VCaP (cell line): Measurements from ENCODE around the gene ZFP64.

Source experiments
- H3K27ac ChIP-seq: fragments of 450-650 bp; 2 replicates; pipeline ENCODE4 v1.5.1; 2017
- CTCF ChIP-seq: fragments of 450-650 bp; conservative IDR thresholded peaks from 2 replicates; pipeline ENCODE4 v1.5.1; 2017; ENCODE audit warnings: mild to moderate bottlenecking, moderate library complexity

The ZFP64 gene

GRCh38 chr20:52118016-52118623 is 73.5 kb downstream of the ZFP64 start:
- no peak for TF ChIP-seq CTCF

GRCh38 chr20:52110456-52110855 is 81.1 kb downstream of the ZFP64 start:
- H3K27ac ChIP-seq, result no peak overlapping the region
- TF ChIP-seq CTCF, result no peak

More at GRCh38 chr20:52118016-52118623, 73.5 kb downstream of the ZFP64 start:
- H3K27ac ChIP-seq, result no peak overlapping the region

GRCh38 chr20:52105442-52106422 is 85.8 kb downstream of the ZFP64 start:
- no peak for TF ChIP-seq CTCF
- H3K27ac ChIP-seq, result no peak overlapping the region

- TF ChIP-seq CTCF, result no peak
- H3K27ac ChIP-seq, result no peak overlapping the region
These were observed 86.8 kb downstream of the ZFP64 start for GRCh38 chr20:52104546-52105441.

GRCh38 chr20:52103913-52104545 is 87.5 kb downstream of the ZFP64 start:
- TF ChIP-seq CTCF, result no peak
- H3K27ac ChIP-seq, result no peak overlapping the region

- H3K27ac ChIP-seq, result no peak overlapping the region
- no peak for TF ChIP-seq CTCF
These were observed 88.2 kb downstream of the ZFP64 start for GRCh38 chr20:52103335-52103912.
